Measurements from ENCODE around the gene LRIG1.

LRIG1 gene

DNA sequence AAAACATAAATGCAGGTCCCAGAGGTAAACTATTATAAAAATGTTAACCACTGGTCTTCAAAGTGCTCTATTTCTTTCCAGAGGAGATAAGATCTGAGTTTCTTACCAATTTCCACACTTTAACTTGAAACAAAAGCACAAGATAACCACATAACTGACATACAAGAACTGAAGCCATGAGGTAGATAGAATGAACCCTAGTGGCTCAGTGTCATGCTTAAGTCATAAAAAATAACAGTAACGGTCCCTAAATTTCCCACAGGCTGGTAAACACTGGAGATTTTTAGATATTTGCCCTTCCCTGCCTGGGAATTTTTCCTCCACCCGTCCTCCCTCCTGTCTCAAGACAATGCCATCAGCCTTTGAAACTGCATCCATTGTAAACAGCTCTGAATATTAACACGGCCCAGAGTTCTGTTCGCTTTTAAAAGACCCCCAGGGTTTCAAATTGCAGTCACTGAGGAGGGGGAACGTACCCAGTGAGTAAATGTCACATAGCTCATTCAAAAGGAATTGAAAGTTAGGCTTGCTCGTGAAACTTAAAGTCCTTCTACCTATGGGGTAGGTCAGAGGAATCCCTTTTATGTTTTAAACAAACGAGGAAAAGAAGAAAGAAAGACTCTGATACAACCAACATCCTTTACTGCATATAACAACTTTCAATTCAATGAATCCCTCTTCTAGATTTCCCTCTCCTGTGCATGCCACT is 5.7 kb downstream of the LRIG1 start:
- ATAC-seq, result no peak
- TF ChIP-seq ZC3H10 (CRISPR knock-in tag; IDR thresholded peaks at IDR 0.05), result no peak
- TF ChIP-seq ZNF8 (CRISPR knock-in tag; IDR thresholded peaks at IDR 0.05), result no peak

DNA sequence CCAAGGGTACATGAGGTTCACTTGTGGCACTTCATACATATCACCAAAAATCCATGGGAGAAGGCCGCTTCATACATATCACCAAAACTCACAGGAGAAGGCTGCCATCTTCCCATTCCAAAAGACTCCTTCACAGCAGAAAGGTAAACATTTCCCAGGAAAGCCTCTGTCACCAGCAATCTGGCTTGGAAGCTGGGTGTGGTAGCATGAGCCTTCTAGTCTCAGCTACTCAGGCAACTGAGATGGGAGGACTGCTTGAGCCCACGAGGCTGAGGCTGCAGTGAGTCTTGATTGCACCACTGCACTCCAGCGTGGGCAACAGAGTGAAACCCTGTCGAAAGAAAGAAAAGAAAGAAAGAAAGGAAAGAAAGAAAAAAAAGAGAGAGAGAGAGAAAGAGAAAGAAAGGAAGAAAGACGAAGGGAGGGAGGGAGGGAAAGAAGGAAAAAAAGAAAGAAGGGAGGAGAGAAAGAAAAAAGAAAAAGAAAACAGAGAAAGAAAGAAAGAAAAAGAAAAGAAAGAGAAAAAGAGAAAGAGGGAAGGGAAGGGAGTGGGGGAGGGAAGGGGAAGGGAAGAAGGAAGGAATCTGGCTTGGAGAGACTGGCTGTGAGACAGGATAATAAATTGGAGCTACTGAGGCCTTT is 7.2 kb downstream of the LRIG1 start:
- ATAC-seq, result no peak
- no peak for TF ChIP-seq ZFP30 (CRISPR knock-in tag; IDR thresholded peaks at IDR 0.05)
- TF ChIP-seq, protein P1, sequence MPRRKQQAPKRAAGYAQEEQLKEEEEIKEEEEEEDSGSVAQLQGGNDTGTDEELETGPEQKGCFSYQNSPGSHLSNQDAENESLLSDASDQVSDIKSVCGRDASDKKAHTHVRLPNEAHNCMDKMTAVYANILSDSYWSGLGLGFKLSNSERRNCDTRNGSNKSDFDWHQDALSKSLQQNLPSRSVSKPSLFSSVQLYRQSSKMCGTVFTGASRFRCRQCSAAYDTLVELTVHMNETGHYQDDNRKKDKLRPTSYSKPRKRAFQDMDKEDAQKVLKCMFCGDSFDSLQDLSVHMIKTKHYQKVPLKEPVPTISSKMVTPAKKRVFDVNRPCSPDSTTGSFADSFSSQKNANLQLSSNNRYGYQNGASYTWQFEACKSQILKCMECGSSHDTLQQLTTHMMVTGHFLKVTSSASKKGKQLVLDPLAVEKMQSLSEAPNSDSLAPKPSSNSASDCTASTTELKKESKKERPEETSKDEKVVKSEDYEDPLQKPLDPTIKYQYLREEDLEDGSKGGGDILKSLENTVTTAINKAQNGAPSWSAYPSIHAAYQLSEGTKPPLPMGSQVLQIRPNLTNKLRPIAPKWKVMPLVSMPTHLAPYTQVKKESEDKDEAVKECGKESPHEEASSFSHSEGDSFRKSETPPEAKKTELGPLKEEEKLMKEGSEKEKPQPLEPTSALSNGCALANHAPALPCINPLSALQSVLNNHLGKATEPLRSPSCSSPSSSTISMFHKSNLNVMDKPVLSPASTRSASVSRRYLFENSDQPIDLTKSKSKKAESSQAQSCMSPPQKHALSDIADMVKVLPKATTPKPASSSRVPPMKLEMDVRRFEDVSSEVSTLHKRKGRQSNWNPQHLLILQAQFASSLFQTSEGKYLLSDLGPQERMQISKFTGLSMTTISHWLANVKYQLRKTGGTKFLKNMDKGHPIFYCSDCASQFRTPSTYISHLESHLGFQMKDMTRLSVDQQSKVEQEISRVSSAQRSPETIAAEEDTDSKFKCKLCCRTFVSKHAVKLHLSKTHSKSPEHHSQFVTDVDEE (CRISPR knock-in tag; IDR thresholded peaks at IDR 0.05), result no peak
- TF ChIP-seq, protein P2, sequence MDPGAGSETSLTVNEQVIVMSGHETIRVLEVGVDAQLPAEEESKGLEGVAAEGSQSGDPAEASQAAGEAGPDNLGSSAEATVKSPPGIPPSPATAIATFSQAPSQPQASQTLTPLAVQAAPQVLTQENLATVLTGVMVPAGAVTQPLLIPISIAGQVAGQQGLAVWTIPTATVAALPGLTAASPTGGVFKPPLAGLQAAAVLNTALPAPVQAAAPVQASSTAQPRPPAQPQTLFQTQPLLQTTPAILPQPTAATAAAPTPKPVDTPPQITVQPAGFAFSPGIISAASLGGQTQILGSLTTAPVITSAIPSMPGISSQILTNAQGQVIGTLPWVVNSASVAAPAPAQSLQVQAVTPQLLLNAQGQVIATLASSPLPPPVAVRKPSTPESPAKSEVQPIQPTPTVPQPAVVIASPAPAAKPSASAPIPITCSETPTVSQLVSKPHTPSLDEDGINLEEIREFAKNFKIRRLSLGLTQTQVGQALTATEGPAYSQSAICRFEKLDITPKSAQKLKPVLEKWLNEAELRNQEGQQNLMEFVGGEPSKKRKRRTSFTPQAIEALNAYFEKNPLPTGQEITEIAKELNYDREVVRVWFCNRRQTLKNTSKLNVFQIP (CRISPR knock-in tag; IDR thresholded peaks at IDR 0.05; ENCODE audit: borderline replicate concordance, low read depth), result no peak
- TF ChIP-seq ZNF8 (CRISPR knock-in tag; IDR thresholded peaks at IDR 0.05), result no peak
- TF ChIP-seq ARNTL (CRISPR knock-in tag; IDR thresholded peaks at IDR 0.05; ENCODE audit: borderline replicate concordance, low read depth), result no peak
- no peak for TF ChIP-seq GLIS3 (CRISPR knock-in tag; IDR thresholded peaks at IDR 0.05)
- no peak for TF ChIP-seq CSDC2 (CRISPR knock-in tag; IDR thresholded peaks at IDR 0.05)

DNA sequence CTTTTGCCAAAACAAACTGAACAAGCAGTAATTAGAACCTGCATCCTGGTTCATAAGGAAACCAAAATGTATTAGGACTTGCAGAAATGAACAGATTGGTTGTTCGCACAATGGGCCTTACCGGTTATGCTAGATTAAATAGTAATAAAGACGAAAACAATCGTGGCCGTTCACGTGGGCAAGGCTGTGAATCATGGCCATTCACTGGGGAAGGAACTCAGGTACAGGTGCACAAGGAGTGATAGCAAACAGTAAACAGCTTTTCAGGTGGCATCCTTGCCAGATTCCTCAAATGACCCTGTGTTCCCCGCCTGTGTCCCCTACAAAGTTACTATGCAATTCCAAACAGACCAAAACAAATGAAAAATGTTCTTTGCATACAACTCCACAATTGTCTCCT is 8.2 kb downstream of the LRIG1 start:
- no peak for TF ChIP-seq SNAI2 (CRISPR knock-in tag; IDR thresholded peaks at IDR 0.05)
- no peak for TF ChIP-seq ISL1 (CRISPR knock-in tag; IDR thresholded peaks at IDR 0.05)
- TF ChIP-seq, protein P3, sequence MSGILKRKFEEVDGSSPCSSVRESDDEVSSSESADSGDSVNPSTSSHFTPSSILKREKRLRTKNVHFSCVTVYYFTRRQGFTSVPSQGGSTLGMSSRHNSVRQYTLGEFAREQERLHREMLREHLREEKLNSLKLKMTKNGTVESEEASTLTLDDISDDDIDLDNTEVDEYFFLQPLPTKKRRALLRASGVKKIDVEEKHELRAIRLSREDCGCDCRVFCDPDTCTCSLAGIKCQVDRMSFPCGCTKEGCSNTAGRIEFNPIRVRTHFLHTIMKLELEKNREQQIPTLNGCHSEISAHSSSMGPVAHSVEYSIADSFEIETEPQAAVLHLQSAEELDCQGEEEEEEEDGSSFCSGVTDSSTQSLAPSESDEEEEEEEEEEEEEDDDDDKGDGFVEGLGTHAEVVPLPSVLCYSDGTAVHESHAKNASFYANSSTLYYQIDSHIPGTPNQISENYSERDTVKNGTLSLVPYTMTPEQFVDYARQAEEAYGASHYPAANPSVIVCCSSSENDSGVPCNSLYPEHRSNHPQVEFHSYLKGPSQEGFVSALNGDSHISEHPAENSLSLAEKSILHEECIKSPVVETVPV (CRISPR knock-in tag; IDR thresholded peaks at IDR 0.05), result no peak
- TF ChIP-seq, protein P4, sequence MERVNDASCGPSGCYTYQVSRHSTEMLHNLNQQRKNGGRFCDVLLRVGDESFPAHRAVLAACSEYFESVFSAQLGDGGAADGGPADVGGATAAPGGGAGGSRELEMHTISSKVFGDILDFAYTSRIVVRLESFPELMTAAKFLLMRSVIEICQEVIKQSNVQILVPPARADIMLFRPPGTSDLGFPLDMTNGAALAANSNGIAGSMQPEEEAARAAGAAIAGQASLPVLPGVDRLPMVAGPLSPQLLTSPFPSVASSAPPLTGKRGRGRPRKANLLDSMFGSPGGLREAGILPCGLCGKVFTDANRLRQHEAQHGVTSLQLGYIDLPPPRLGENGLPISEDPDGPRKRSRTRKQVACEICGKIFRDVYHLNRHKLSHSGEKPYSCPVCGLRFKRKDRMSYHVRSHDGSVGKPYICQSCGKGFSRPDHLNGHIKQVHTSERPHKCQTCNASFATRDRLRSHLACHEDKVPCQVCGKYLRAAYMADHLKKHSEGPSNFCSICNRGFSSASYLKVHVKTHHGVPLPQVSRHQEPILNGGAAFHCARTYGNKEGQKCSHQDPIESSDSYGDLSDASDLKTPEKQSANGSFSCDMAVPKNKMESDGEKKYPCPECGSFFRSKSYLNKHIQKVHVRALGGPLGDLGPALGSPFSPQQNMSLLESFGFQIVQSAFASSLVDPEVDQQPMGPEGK (CRISPR knock-in tag; IDR thresholded peaks at IDR 0.05; ENCODE audit: borderline replicate concordance), result no peak
- no peak for TF ChIP-seq ZFP3 (CRISPR knock-in tag; IDR thresholded peaks at IDR 0.05)
- no peak for TF ChIP-seq ARNTL (CRISPR knock-in tag; IDR thresholded peaks at IDR 0.05; ENCODE audit: borderline replicate concordance, low read depth)
- TF ChIP-seq, protein P2 (CRISPR knock-in tag; IDR thresholded peaks at IDR 0.05; ENCODE audit: borderline replicate concordance, low read depth), result no peak
- ATAC-seq, result no peak

DNA sequence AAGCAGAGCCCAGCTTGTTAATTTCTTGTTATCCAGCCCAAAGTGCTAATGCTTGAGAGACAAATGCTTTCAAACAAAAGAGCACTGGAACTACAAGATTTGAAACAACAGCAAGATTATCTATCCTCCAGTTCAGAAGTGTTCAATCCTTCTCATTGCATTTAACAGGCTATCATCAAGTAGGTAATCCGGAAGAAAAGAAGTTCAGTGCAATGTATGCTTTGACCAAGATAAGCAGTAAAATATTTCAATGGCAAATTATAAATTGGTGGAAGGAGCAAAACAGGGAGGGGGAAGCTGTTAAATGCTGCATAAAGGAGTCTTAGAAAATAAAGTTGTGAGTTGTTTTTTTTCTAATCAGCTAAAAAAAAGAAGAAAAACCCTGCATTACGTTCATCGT is 8.8 kb downstream of the LRIG1 start:
- no peak for ATAC-seq
- TF ChIP-seq, protein P4 (CRISPR knock-in tag; IDR thresholded peaks at IDR 0.05; ENCODE audit: borderline replicate concordance), result no peak
- TF ChIP-seq ZC3H10 (CRISPR knock-in tag; IDR thresholded peaks at IDR 0.05) (no peak), GLIS3 (CRISPR knock-in tag; IDR thresholded peaks at IDR 0.05) (no peak), BACH2 (CRISPR knock-in tag; IDR thresholded peaks at IDR 0.05; ENCODE audit: borderline replicate concordance) (no peak), TCF4 (CRISPR knock-in tag; IDR thresholded peaks at IDR 0.05; ENCODE audit: borderline replicate concordance) (no peak), ARNTL (CRISPR knock-in tag; IDR thresholded peaks at IDR 0.05; ENCODE audit: borderline replicate concordance, low read depth) (no peak), ZFP3 (CRISPR knock-in tag; IDR thresholded peaks at IDR 0.05) (no peak), ZNF8 (CRISPR knock-in tag; IDR thresholded peaks at IDR 0.05) (no peak), ESRRG (CRISPR knock-in tag; IDR thresholded peaks at IDR 0.05) (no peak), SNAI2 (CRISPR knock-in tag; IDR thresholded peaks at IDR 0.05) (no peak)
- TF ChIP-seq, protein P1 (CRISPR knock-in tag; IDR thresholded peaks at IDR 0.05), result no peak
- TF ChIP-seq, protein P3 (CRISPR knock-in tag; IDR thresholded peaks at IDR 0.05), result no peak
